GM21381 (cell line): ENCODE results near the gene RFXANK.
"Not testable (repeated sequence)": the region's sequence is repeated elsewhere in the genome, so short reads cannot be mapped to it uniquely, and the experiment has no call there.

Experiments used
- ATAC-seq: cut with Tn5 transposase; IDR thresholded peaks from one replicate; pipeline ENCODE4 v1.9.1; 2021; ENCODE audit warnings: mild to moderate bottlenecking, moderate library complexity; ENCODE audit not compliant: unreplicated experiment

The RFXANK gene, protein sequence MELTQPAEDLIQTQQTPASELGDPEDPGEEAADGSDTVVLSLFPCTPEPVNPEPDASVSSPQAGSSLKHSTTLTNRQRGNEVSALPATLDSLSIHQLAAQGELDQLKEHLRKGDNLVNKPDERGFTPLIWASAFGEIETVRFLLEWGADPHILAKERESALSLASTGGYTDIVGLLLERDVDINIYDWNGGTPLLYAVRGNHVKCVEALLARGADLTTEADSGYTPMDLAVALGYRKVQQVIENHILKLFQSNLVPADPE

GRCh38 chr19:19192078-19192882 is at the start of gene RFXANK, which contains the start of gene BORCS8:
Gene RFXANK, plus strand, starts transcription at chr19:19192258. Its CDS starts 1,689 bp downstream, at chr19:19193947.
Gene BORCS8, minus strand, starts transcription at chr19:19192152. Its CDS starts 35 bp downstream, at chr19:19192117.
- ATAC-seq, result peak; percentile 81

DNA sequence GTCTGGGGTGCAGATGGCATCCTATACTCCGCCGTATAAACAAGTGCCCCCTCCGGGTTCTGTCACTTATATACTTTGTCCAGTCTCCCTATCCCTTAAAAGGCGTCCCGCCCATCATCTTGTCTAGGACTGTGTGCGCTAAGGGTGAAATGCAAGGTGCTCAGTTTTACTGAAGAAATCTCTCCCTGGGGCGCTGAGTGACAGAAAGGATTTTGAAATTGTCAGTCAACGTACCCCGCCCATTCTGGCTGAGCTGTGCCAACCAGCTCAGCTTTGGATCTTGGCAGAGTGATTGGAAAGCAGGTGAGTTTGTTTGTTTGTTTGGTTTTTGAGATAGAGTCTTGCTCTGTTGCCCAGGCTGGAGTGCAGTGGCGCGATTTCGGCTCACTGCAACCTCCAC is 49.7 kb upstream of the RFXANK start:
- ATAC-seq, result no peak

DNA sequence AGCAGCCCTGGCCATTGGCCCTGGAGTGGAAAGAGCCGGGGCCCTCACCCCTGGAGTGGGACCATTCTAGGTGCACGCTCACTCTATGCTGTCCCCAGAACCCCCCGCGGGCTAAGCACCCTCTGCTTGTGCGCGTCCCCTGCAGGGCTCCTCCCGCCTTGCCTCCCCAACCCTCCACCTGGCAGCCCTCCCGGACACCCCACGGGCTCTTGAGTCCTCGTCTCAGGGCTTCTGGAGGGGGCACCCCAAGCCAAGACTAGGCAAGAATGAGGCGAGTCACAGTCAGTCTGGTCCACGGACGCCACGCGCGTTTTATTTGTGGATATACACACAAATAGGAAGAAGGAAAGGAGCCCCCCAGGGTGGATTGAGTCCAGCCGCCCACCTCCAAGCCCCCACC is 46.8 kb upstream of the RFXANK start:
- ATAC-seq, result no peak

DNA sequence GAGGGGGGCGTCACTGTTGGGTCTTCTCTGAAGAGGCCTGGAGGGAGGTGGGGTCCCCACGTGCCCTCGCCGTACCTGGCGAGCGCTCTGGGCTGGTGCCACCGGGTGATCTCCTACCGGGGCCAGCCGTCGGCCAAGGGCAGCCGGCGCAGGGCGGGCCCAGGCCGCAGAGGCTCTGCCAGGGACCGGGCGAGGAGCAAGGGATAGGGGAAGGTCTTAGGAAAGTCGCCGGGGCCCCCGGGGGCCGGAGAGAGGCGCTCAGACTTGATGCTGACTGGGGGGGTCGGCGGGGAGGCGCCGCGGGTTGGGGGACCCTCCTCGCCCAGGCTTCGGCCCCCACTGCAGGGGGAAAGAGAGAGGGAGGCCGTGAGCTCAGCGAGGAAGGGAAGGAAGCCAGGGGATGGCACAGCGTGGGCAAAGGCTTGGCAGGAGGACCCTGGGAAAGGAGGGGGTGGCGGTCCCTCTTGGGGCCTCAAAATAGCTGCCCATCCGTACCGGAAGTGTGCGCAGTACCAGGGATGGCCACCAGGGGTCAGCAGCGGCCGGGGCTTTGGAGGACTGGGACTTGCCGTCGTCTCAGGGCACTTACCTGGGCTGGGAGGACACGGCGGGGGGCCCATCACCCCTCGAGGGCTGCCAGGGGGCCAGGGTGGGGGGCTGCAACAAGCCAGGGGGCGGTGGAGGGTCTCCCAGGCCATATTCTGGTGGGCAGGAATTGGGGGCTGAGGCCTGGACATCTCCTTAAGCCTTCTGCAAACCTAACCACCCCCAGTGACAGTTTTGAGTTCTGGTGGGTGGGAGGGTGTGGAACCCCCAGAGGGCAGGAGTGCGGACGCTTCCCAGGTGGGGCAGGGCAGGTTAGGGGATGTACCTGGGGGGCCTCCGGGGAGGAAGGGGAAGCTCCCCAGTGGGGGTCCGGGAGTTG is 46.1 kb upstream of the RFXANK start:
- no peak for ATAC-seq

DNA sequence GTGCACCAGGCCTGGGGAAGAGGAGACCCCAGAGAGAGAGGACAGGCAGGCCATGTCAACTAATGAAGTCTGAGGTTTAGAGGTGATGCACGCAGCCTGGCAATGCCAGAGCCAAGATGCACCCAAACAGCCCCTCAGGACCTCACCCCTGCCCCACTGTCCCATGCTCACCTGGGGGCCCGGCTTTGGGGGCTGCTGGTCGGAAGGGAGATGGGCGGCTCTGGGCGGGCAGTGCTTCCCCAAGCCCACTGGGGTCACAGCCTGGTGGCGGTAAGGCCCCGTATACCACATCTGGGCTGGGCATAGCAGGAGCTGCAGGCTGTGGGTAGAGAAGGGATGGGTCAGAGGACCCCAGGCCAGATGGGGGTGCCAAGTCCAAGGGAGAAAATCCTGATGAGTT is 45.2 kb upstream of the RFXANK start:
- ATAC-seq, result no peak

DNA sequence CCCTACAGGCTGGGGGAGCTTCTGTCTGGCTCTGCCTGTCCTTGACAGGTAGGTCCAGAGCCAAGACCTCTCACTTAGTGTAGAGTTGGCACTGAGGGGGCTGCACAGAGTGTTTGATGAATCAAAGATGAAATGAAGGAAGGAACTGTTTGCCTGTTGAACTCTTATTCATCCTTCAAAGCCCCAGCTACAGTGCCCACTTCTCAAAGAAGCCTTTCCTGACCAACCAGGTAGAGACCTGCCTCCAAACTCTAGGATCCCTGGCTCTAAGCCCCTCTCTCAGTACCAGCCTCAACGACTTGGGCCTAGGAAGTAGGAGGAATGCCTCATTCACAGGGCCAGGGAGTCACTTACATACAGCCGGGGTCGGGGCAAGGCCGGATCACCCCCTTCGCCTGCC is 44.7 kb upstream of the RFXANK start:
- no peak for ATAC-seq

- not testable (repeated sequence) for ATAC-seq
Observed at GRCh38 chr19:19148504-19148903, 43.6 kb upstream of the RFXANK start.

DNA sequence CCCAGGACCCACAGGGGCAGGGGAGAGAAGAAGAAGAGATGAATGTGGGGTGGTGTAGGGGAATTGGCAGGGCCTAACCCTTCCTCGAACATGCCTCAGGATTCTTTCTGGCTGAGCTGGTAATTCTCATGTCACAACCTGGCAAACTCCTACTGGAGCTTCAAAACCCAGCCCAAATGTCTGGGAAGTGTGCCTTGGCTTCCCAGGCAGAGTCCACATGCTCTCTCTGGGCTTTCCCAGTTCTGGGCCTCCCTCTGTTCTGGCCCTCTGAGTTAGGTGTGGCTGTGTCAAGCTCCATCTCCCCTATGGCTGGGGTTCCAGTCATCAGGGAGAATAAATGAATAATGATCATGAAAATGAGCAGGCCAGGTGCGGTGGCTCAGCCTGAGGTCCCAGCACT is 42.6 kb upstream of the RFXANK start:
- ATAC-seq, result no peak

DNA sequence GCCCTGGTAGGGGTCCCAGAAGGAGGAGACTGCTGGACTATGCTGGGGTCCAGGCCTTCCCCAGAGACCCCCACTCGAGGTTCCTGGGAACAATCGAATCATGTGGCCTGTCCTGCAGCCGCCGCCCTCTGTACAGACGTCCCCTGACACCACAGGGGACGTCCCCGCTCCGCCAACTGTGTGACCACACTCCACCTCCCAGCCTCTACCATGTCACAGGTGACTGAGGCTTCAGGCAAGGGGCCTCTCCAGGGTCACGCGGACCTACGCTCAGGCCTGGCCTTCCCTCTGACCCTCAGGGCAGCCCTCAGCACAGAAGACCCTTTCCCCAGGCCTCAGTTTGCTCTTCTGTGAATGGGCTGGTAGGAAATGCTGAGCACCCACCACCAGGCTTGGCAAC is 40.6 kb upstream of the RFXANK start:
- no peak for ATAC-seq

- ATAC-seq, result no peak
Observed at GRCh38 chr19:19152668-19153384, 39.2 kb upstream of the RFXANK start.

GRCh38 chr19:19154768-19155494 is 37.1 kb upstream of the RFXANK start:
- no peak for ATAC-seq

- peak; percentile 62 for ATAC-seq
Observed at GRCh38 chr19:19155495-19156219, 36.4 kb upstream of the RFXANK start.

GRCh38 chr19:19157808-19158207 is 34.2 kb upstream of the RFXANK start:
- no peak for ATAC-seq

GRCh38 chr19:19159534-19159933 is 32.5 kb upstream of the RFXANK start:
- ATAC-seq, result no peak

DNA sequence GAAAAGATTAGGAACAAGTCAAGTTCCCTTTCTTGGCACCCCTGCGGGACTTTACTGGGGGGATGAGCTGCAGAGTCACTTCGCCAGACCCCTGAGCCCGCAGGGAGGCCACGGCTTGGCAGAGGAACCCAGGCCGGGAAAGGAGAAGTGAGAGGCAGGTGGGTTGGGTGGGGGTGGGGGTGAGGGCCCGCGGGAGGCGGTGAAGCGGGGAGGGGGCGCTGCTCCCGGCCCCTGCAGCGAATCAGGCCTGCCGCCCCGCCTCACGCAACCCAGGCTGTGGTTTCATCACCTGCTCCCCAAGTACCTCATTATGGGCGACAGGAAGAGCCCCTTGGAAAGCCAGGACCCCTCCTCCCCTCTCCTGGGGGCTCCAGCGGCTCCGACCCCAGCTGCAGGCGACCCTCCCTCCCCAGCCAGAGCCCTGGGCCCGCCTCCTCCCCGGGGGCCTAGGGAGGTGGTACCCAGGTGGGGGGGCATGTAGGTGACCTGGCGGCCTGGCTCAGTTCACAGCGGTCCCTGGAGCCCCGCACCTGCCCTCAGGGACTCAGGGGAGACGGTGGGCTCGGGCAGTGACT is 31.5 kb upstream of the RFXANK start:
- ATAC-seq, result peak; percentile 46

DNA sequence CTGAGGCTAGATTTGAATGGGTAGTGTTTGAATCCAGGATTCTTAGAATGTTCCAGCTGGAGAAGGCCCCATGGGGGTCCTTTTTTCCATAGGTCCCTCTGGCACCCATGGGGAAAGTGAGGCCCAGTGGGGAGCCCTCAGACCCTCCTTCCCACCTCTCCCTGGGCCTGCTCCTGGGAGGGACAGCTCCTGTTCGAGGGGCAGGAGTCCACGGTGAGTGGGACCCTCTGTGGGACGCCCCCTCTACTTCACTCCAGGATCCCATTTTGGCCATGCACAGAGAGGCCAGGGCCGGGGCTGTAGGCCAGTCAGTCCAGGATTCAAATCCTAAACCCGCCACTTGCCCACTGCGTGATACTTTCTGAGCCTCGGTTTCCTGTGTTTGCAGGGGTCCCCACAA is 29.6 kb upstream of the RFXANK start:
- no peak for ATAC-seq

GRCh38 chr19:19165396-19165795 is 26.7 kb upstream of the RFXANK start:
- ATAC-seq, result no peak

GRCh38 chr19:19167612-19168011 is 24.4 kb upstream of the RFXANK start:
- no peak for ATAC-seq
